GM21526 (cell line): ENCODE measurements around the gene FBLN7.

ENCODE experiments used
- ATAC-seq: cut with Tn5 transposase; IDR thresholded peaks from one replicate; pipeline ENCODE4 v1.9.1; 2021; ENCODE audit warnings: moderate library complexity; ENCODE audit not compliant: unreplicated experiment, low FRiP score

The FBLN7 gene

GRCh38 chr2:112140205-112140802 lies 2.1 kb downstream of the FBLN7 start:
- no peak for ATAC-seq

- ATAC-seq, result no peak
Measured at GRCh38 chr2:112140899-112141625, 2.9 kb downstream of the FBLN7 start.

GRCh38 chr2:112141626-112142007 lies 3.4 kb downstream of the FBLN7 start:
- ATAC-seq, result no peak

- ATAC-seq, result no peak
Measured at GRCh38 chr2:112142525-112143078, 4.4 kb downstream of the FBLN7 start.

GRCh38 chr2:112143150-112143549 lies 5.0 kb downstream of the FBLN7 start:
- ATAC-seq, result no peak

- ATAC-seq, result no peak
Measured at GRCh38 chr2:112144966-112145365, 6.8 kb downstream of the FBLN7 start.

GRCh38 chr2:112147382-112148168 lies 9.4 kb downstream of the FBLN7 start:
- ATAC-seq, result no peak

- no peak for ATAC-seq
Measured at GRCh38 chr2:112148477-112148876, 10.3 kb downstream of the FBLN7 start.

- no peak for ATAC-seq
Measured at GRCh38 chr2:112149194-112149593, 11.0 kb downstream of the FBLN7 start.

GRCh38 chr2:112149866-112150435 lies 11.8 kb downstream of the FBLN7 start:
- ATAC-seq, result no peak

GRCh38 chr2:112150447-112150846 lies 12.3 kb downstream of the FBLN7 start:
- ATAC-seq, result no peak

- ATAC-seq, result no peak
Measured at GRCh38 chr2:112150851-112151250, 12.7 kb downstream of the FBLN7 start.

GRCh38 chr2:112151271-112151670 lies 13.1 kb downstream of the FBLN7 start:
- ATAC-seq, result no peak

- no peak for ATAC-seq
Measured at GRCh38 chr2:112151701-112152440, 13.7 kb downstream of the FBLN7 start.

GRCh38 chr2:112152476-112153178 lies 14.4 kb downstream of the FBLN7 start:
- ATAC-seq, result no peak

- ATAC-seq, result no peak
Measured at GRCh38 chr2:112153179-112153490, 14.9 kb downstream of the FBLN7 start.

- no peak for ATAC-seq
Measured at GRCh38 chr2:112153501-112153900, 15.3 kb downstream of the FBLN7 start.

GRCh38 chr2:112154246-112155117 lies 16.3 kb downstream of the FBLN7 start:
- no peak for ATAC-seq
